BLaER1 treated with 17β-estradiol and CSF1 and Interleukin-3, amounts not matched to agents 10 nM and 100 nM (cell line): ENCODE results near the gene TMEM184B.

Experiments used
- H3K27ac ChIP-seq, 11 experiments: shearing (Covaris generic); formaldehyde crosslinking; 2 replicates each; pipeline ENCODE4 v1.8.1; 2022
- H3K27me3 ChIP-seq, 11 experiments: shearing (Covaris generic); formaldehyde crosslinking; 2 replicates each; pipeline ENCODE4 v1.8.1; 2022
- H3K36me3 ChIP-seq, 11 experiments: shearing (Covaris generic); formaldehyde crosslinking; 2 replicates each; pipeline ENCODE4 v1.8.1; 2022
- H3K4me1 ChIP-seq, 10 experiments: shearing (Covaris generic); formaldehyde crosslinking; 2 replicates each; pipeline ENCODE4 v1.8.1; 2022
- H3K4me2 ChIP-seq, 11 experiments: shearing (Covaris generic); formaldehyde crosslinking; 2 replicates each; pipeline ENCODE4 v1.8.1; 2022
- H3K4me3 ChIP-seq, 10 experiments: shearing (Covaris generic); formaldehyde crosslinking; 2 replicates each; pipeline ENCODE4 v1.8.1; 2022
- H3K9ac ChIP-seq, 11 experiments: shearing (Covaris generic); formaldehyde crosslinking; 2 replicates each; pipeline ENCODE4 v1.8.1; 2022
- H3K9me3 ChIP-seq, 11 experiments: shearing (Covaris generic); formaldehyde crosslinking; replicated peaks in 1 of 11; 2 replicates each; pipeline ENCODE4 v1.8.1; 2022
- H4K20me1 ChIP-seq, 11 experiments: shearing (Covaris generic); formaldehyde crosslinking; 2 replicates each; pipeline ENCODE4 v1.8.1; 2022
- Cebpa-rat ChIP-seq, 11 experiments: shearing (Covaris generic); IDR thresholded peaks; 2 replicates each; pipeline ENCODE4 v1.8.1; 2022

The TMEM184B gene

GRCh38 chr22:38226853-38227649 is 45.8 kb downstream of the TMEM184B start:
- Histone ChIP-seq H4K20me1 (peaks cover 0 to 15% (median 0%) of the 10 kb centered on the region in 11 experiments; a peak in 3 of 22 replicates), H3K27me3 (no peaks in the 10 kb centered on the region), H3K4me3 (no peak overlapping the region), H3K9ac (no peak overlapping the region), H3K36me3 (peaks cover 11 to 61% (median 50%) of the 10 kb centered on the region in 11 experiments; a peak in 21 of 22 replicates), H3K4me2 (peak overlapping the region in 2 of 11 experiments; percentile 78 to 82; a peak in 2 of 22 replicates), H3K4me1 (peaks cover 65 to 81% (median 70%) of the 10 kb centered on the region in 10 experiments), H3K9me3 (no peaks in the 10 kb centered on the region), H3K27ac (peak overlapping the region in 4 of 11 experiments; percentile 22 to 89 (median 86); a peak in 6 of 22 replicates)
- no peak for TF ChIP-seq Cebpa-rat (IDR thresholded peaks at IDR 0.05)

GRCh38 chr22:38223289-38223960 is 49.4 kb downstream of the TMEM184B start:
- Histone ChIP-seq H3K9me3 (no peaks in the 10 kb centered on the region), H3K27me3 (no peaks in the 10 kb centered on the region), H3K27ac (peak overlapping the region in 7 of 11 experiments; percentile 3 to 43 (median 32); a peak in 9 of 22 replicates), H3K4me1 (peaks cover 71 to 84% (median 75%) of the 10 kb centered on the region in 10 experiments), H3K4me2 (peak overlapping the region; percentile 56 to 98 (median 82)), H3K4me3 (no peak overlapping the region), H3K9ac (peak overlapping the region in 8 of 11 experiments; percentile 3 to 38 (median 22); a peak in 9 of 22 replicates), H4K20me1 (peaks cover 0 to 21% (median 0%) of the 10 kb centered on the region in 11 experiments; a peak in 4 of 22 replicates), H3K36me3 (peaks cover 7 to 54% (median 46%) of the 10 kb centered on the region in 11 experiments; a peak in 21 of 22 replicates)
- TF ChIP-seq Cebpa-rat (IDR thresholded peaks at IDR 0.05), result no peak

GRCh38 chr22:38222797-38223119 is 50.1 kb downstream of the TMEM184B start:
- H3K4me3 ChIP-seq, result no peak overlapping the region
- H3K27ac ChIP-seq, result peak overlapping the region in 9 of 11 experiments; percentile 3 to 42 (median 27); a peak in 12 of 22 replicates
- peaks cover 0 to 21% (median 0%) of the 10 kb centered on the region in 11 experiments; a peak in 4 of 22 replicates for H4K20me1 ChIP-seq
- no peak for TF ChIP-seq Cebpa-rat (IDR thresholded peaks at IDR 0.05)
- H3K9ac ChIP-seq, result peak overlapping the region in 5 of 11 experiments; percentile 13 to 37 (median 23); a peak in 6 of 22 replicates
- H3K9me3 ChIP-seq, result no peaks in the 10 kb centered on the region
- H3K4me2 ChIP-seq, result peak overlapping the region; percentile 56 to 98 (median 82)
- H3K36me3 ChIP-seq, result peaks cover 7 to 48% (median 42%) of the 10 kb centered on the region in 11 experiments; a peak in 21 of 22 replicates
- H3K27me3 ChIP-seq, result no peaks in the 10 kb centered on the region
- H3K4me1 ChIP-seq, result peaks cover 71 to 84% (median 74%) of the 10 kb centered on the region in 10 experiments

- Histone ChIP-seq H3K4me1 (peaks cover 73 to 82% (median 75%) of the 10 kb centered on the region in 10 experiments), H4K20me1 (peaks cover 0 to 21% (median 0%) of the 10 kb centered on the region in 11 experiments; a peak in 4 of 22 replicates), H3K36me3 (peaks cover 7 to 45% (median 36%) of the 10 kb centered on the region in 11 experiments; a peak in 21 of 22 replicates), H3K9me3 (no peaks in the 10 kb centered on the region), H3K4me3 (no peak overlapping the region), H3K27ac (peak overlapping the region in 9 of 11 experiments; percentile 3 to 93 (median 30); a peak in 11 of 22 replicates), H3K9ac (peak overlapping the region in 9 of 11 experiments; percentile 13 to 78 (median 37); a peak in 11 of 22 replicates), H3K27me3 (no peaks in the 10 kb centered on the region), H3K4me2 (peak overlapping the region; percentile 56 to 98 (median 82))
- TF ChIP-seq Cebpa-rat (IDR thresholded peaks at IDR 0.05), result no peak
Observed at GRCh38 chr22:38221908-38222796, 50.7 kb downstream of the TMEM184B start.

- no peaks in the 10 kb centered on the region for H3K27me3 ChIP-seq
- TF ChIP-seq Cebpa-rat (IDR thresholded peaks at IDR 0.05), result no peak
- H3K9ac ChIP-seq, result peak overlapping the region in 7 of 11 experiments; percentile 5 to 78 (median 64); a peak in 8 of 22 replicates
- peak overlapping the region; percentile 56 to 98 (median 82); a peak in 21 of 22 replicates for H3K4me2 ChIP-seq
- H3K27ac ChIP-seq, result peak overlapping the region in 3 of 11 experiments; percentile 7 to 93 (median 27); a peak in 3 of 22 replicates
- H3K4me3 ChIP-seq, result no peak overlapping the region
- H3K4me1 ChIP-seq, result peaks cover 73 to 88% (median 80%) of the 10 kb centered on the region in 10 experiments
- H3K36me3 ChIP-seq, result peaks cover 7 to 42% (median 33%) of the 10 kb centered on the region in 11 experiments; a peak in 20 of 22 replicates
- peaks cover 0 to 21% (median 0%) of the 10 kb centered on the region in 11 experiments; a peak in 4 of 22 replicates for H4K20me1 ChIP-seq
- H3K9me3 ChIP-seq, result no peaks in the 10 kb centered on the region
Observed at GRCh38 chr22:38221407-38221806, 51.4 kb downstream of the TMEM184B start.

- Histone ChIP-seq H3K27me3 (no peaks in the 10 kb centered on the region), H3K36me3 (peaks cover 7 to 39% (median 28%) of the 10 kb centered on the region in 11 experiments; a peak in 20 of 22 replicates), H3K9ac (peak overlapping the region in 10 of 11 experiments; percentile 22 to 78 (median 56); a peak in 14 of 22 replicates), H3K9me3 (no peaks in the 10 kb centered on the region), H3K4me1 (peaks cover 73 to 94% (median 83%) of the 10 kb centered on the region in 10 experiments), H4K20me1 (peaks cover 0 to 21% (median 0%) of the 10 kb centered on the region in 11 experiments; a peak in 4 of 22 replicates), H3K4me3 (no peak overlapping the region; a peak in 1 of 20 replicates), H3K27ac (peak overlapping the region; percentile 28 to 93 (median 69); a peak in 19 of 22 replicates), H3K4me2 (peak overlapping the region; percentile 56 to 98 (median 82); a peak in 21 of 22 replicates)
- TF ChIP-seq Cebpa-rat (IDR thresholded peaks at IDR 0.05), result no peak
Observed at GRCh38 chr22:38220653-38221386, 52.0 kb downstream of the TMEM184B start.

- Histone ChIP-seq H3K27ac (peak overlapping the region; percentile 44 to 93 (median 69)), H4K20me1 (peaks cover 0 to 21% (median 0%) of the 10 kb centered on the region in 11 experiments; a peak in 4 of 22 replicates), H3K27me3 (no peaks in the 10 kb centered on the region), H3K4me1 (peaks cover 72 to 99% (median 84%) of the 10 kb centered on the region in 10 experiments), H3K4me2 (peak overlapping the region; percentile 56 to 98 (median 82)), H3K9me3 (no peaks in the 10 kb centered on the region), H3K36me3 (peaks cover 7 to 39% (median 23%) of the 10 kb centered on the region in 11 experiments; a peak in 21 of 22 replicates), H3K9ac (peak overlapping the region; percentile 38 to 78 (median 56); a peak in 16 of 22 replicates), H3K4me3 (no peak overlapping the region; a peak in 1 of 20 replicates)
- no peak for TF ChIP-seq Cebpa-rat (IDR thresholded peaks at IDR 0.05)
Observed at GRCh38 chr22:38220163-38220562, 52.6 kb downstream of the TMEM184B start.
